ENCODE results near the gene AKAP7. TPM values are rescaled to one million over a fixed set of nuclear protein-coding genes. Genes with fewer than 3 reads are reported as not detected.
A peak's percentile ranks its signal among the peaks of the same experiment; 100 is the strongest.
"Not testable (repeated sequence)": the region's sequence is repeated elsewhere in the genome, so short reads cannot be mapped to it uniquely, and the experiment has no call there.

AKAP7 gene
- polyA plus RNA-seq (2012; ENCODE audit: insufficient read depth, insufficient read length, low read depth) = not detected

GRCh38 chr6:131135244-131136020 lies at the start of gene AKAP7:
TSS of gene AKAP7 (plus strand) at chr6:131135467. CDS start at chr6:131135764, 297 bp downstream.
- no peaks in the 10 kb centered on the region for H3K36me3 ChIP-seq
- DNase-seq = peak; percentile 49
- TF ChIP-seq CTCF (IDR thresholded peaks at IDR 0.05; ENCODE audit: low read depth, low read length) = no peak
- H3K27me3 ChIP-seq = peaks cover 28% of the 10 kb centered on the region
- H3K9me3 ChIP-seq = no peaks in the 10 kb centered on the region
- peak within 1 kb of the TSS; percentile 45 for H3K4me3 ChIP-seq (ENCODE audit: low read depth, low read length)
- H3K4me1 ChIP-seq = no peaks in the 10 kb centered on the region

GRCh38 chr6:131090339-131090738 lies 44.9 kb upstream of the AKAP7 start:
- not testable (repeated sequence) for H3K4me1 ChIP-seq; H3K36me3 ChIP-seq; H3K9me3 ChIP-seq; H3K27me3 ChIP-seq; H3K4me3 ChIP-seq (ENCODE audit: low read depth, low read length); DNase-seq

DNA sequence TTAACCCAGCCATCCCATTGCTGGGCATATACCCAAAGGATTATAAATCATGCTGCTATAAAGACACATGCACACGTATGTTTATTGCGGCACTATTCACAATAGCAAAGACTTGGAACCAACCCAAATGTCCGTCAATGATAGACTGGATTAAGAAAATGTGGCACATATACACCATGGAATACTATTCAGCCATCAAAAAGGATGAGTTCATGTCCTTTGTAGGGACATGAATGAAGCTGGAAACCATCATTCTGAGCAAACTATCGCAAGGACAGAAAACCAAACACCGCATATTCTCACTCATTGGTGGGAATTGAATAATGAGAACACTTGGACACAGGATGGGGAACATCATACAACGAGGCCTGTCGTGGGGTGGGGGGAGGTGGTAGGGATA lies 43.3 kb upstream of the AKAP7 start:
- DNase-seq; H3K9me3 ChIP-seq; H3K36me3 ChIP-seq; H3K4me1 ChIP-seq; H3K27me3 ChIP-seq; H3K4me3 ChIP-seq (ENCODE audit: low read depth, low read length): not testable (repeated sequence)

- no peaks in the 10 kb centered on the region for H3K9me3 ChIP-seq
- H3K36me3 ChIP-seq = no peaks in the 10 kb centered on the region
- H3K4me1 ChIP-seq = no peaks in the 10 kb centered on the region
- TF ChIP-seq CTCF (IDR thresholded peaks at IDR 0.05; ENCODE audit: low read depth, low read length) = no peak
- no peak for DNase-seq
- H3K4me3 ChIP-seq (ENCODE audit: low read depth, low read length) = no peak overlapping the region
- H3K27me3 ChIP-seq = no peaks in the 10 kb centered on the region
These were observed 41.9 kb upstream of the AKAP7 start for GRCh38 chr6:131093334-131093733.

DNA sequence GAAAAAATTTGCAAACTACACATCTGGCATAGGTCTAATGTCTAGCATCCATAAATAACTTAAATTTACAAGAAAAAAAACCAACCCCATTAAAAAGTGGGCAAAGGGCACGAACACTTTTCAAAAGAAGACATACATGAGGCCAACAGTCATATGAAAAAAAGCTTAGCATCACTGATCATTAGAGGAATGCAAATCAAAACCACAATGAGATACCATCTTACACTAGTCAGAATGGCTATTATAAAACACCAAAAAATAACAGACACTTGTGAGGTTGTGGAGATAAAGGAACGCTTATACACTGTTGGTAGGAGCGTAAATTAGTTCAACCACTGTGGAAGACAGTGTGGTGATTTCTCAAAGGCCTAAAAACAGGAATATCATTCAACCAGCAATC lies 38.5 kb upstream of the AKAP7 start:
- Histone ChIP-seq H3K27me3 (no peaks in the 10 kb centered on the region), H3K9me3 (no peaks in the 10 kb centered on the region), H3K4me1 (no peaks in the 10 kb centered on the region), H3K36me3 (no peaks in the 10 kb centered on the region), H3K4me3 (ENCODE audit: low read depth, low read length) (no peak overlapping the region)
- no peak for DNase-seq
- no peak for TF ChIP-seq CTCF (IDR thresholded peaks at IDR 0.05; ENCODE audit: low read depth, low read length)

DNA sequence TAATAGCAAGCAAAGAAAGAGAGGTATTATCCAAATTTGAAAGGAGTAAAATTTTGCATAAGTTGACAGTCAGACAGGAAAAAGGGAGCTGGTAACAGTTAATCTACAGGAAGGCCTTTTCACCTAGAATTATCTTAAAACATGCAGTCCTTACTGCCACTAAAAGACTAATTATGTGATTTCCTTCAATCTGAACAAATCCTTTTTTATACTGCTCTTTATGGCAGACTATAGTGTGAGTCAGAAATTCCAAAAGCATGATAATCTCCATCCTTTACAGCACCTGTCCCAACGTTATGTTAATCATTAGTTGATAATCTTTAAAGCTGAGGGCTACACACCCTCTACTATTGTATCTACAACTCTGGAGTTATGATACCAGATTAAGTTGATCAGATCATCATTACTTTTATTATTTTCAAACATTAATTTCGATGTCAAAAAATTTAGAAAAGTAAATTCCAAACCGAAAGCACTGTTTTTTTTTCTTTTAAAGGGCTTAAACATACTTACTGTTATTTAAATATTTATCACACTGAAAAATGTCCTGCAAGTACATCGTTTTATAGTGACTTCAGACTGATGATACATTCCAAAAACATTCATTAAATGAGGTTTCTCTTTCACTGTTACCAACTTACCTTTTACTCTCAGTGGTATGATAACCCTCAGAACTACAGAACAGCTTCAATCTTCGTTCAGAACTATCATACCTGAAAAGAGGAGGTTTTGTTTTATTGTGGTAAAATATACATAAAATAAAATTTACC lies 33.2 kb upstream of the AKAP7 start:
- DNase-seq = no peak
- TF ChIP-seq CTCF (IDR thresholded peaks at IDR 0.05; ENCODE audit: low read depth, low read length) = no peak
- no peaks in the 10 kb centered on the region for H3K36me3 ChIP-seq
- H3K9me3 ChIP-seq = no peaks in the 10 kb centered on the region
- no peak overlapping the region for H3K4me3 ChIP-seq (ENCODE audit: low read depth, low read length)
- no peaks in the 10 kb centered on the region for H3K27me3 ChIP-seq
- no peaks in the 10 kb centered on the region for H3K4me1 ChIP-seq

GRCh38 chr6:131103296-131103695 lies 32.0 kb upstream of the AKAP7 start:
- Histone ChIP-seq H3K9me3 (no peaks in the 10 kb centered on the region), H3K27me3 (no peaks in the 10 kb centered on the region), H3K4me3 (ENCODE audit: low read depth, low read length) (no peak overlapping the region), H3K36me3 (no peaks in the 10 kb centered on the region), H3K4me1 (no peaks in the 10 kb centered on the region)
- DNase-seq = no peak
- no peak for TF ChIP-seq CTCF (IDR thresholded peaks at IDR 0.05; ENCODE audit: low read depth, low read length)

Data from BE2C (cell line).